ENCODE data around the gene ZEB1. TPM values are rescaled to one million over a fixed set of nuclear protein-coding genes. Genes with fewer than 3 reads are reported as not detected.

The ZEB1 gene
- total and polyA plus RNA-seq, 2 of the 8 experiments (the other 6 are each of a cell fraction or from before 2014, with no cell fraction given): 0.08 to 0.15 TPM

DNA sequence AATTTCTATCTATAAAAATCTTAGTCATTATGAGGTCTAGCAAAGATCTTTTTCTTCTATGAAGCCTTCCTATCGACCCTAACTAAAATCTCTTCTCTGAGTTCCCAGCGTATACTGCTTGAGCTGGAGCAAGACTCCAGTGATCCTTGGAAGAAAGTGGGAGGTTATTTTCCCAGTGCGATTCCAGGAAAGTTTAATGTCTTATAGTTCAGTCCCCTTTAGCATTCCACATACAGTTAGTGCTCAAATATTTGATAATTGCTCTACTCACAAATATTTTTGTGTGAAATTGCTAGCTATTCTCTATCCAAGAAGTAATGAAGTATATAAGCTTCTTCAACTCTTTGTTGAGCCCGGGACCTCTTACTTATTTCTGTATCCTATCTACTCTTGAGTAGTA lies 47.7 kb downstream of the ZEB1 start (continued):
- TF ChIP-seq, protein P1, sequence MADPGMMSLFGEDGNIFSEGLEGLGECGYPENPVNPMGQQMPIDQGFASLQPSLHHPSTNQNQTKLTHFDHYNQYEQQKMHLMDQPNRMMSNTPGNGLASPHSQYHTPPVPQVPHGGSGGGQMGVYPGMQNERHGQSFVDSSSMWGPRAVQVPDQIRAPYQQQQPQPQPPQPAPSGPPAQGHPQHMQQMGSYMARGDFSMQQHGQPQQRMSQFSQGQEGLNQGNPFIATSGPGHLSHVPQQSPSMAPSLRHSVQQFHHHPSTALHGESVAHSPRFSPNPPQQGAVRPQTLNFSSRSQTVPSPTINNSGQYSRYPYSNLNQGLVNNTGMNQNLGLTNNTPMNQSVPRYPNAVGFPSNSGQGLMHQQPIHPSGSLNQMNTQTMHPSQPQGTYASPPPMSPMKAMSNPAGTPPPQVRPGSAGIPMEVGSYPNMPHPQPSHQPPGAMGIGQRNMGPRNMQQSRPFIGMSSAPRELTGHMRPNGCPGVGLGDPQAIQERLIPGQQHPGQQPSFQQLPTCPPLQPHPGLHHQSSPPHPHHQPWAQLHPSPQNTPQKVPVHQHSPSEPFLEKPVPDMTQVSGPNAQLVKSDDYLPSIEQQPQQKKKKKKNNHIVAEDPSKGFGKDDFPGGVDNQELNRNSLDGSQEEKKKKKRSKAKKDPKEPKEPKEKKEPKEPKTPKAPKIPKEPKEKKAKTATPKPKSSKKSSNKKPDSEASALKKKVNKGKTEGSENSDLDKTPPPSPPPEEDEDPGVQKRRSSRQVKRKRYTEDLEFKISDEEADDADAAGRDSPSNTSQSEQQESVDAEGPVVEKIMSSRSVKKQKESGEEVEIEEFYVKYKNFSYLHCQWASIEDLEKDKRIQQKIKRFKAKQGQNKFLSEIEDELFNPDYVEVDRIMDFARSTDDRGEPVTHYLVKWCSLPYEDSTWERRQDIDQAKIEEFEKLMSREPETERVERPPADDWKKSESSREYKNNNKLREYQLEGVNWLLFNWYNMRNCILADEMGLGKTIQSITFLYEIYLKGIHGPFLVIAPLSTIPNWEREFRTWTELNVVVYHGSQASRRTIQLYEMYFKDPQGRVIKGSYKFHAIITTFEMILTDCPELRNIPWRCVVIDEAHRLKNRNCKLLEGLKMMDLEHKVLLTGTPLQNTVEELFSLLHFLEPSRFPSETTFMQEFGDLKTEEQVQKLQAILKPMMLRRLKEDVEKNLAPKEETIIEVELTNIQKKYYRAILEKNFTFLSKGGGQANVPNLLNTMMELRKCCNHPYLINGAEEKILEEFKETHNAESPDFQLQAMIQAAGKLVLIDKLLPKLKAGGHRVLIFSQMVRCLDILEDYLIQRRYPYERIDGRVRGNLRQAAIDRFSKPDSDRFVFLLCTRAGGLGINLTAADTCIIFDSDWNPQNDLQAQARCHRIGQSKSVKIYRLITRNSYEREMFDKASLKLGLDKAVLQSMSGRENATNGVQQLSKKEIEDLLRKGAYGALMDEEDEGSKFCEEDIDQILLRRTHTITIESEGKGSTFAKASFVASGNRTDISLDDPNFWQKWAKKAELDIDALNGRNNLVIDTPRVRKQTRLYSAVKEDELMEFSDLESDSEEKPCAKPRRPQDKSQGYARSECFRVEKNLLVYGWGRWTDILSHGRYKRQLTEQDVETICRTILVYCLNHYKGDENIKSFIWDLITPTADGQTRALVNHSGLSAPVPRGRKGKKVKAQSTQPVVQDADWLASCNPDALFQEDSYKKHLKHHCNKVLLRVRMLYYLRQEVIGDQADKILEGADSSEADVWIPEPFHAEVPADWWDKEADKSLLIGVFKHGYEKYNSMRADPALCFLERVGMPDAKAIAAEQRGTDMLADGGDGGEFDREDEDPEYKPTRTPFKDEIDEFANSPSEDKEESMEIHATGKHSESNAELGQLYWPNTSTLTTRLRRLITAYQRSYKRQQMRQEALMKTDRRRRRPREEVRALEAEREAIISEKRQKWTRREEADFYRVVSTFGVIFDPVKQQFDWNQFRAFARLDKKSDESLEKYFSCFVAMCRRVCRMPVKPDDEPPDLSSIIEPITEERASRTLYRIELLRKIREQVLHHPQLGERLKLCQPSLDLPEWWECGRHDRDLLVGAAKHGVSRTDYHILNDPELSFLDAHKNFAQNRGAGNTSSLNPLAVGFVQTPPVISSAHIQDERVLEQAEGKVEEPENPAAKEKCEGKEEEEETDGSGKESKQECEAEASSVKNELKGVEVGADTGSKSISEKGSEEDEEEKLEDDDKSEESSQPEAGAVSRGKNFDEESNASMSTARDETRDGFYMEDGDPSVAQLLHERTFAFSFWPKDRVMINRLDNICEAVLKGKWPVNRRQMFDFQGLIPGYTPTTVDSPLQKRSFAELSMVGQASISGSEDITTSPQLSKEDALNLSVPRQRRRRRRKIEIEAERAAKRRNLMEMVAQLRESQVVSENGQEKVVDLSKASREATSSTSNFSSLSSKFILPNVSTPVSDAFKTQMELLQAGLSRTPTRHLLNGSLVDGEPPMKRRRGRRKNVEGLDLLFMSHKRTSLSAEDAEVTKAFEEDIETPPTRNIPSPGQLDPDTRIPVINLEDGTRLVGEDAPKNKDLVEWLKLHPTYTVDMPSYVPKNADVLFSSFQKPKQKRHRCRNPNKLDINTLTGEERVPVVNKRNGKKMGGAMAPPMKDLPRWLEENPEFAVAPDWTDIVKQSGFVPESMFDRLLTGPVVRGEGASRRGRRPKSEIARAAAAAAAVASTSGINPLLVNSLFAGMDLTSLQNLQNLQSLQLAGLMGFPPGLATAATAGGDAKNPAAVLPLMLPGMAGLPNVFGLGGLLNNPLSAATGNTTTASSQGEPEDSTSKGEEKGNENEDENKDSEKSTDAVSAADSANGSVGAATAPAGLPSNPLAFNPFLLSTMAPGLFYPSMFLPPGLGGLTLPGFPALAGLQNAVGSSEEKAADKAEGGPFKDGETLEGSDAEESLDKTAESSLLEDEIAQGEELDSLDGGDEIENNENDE (IDR thresholded peaks at IDR 0.05; ENCODE audit: insufficient replicate concordance, low read length): no peak
- no peak for TF ChIP-seq CREB1 (IDR thresholded peaks at IDR 0.05)
- TF ChIP-seq JUND (IDR thresholded peaks at IDR 0.05; ENCODE audit: low read length): no peak
- TF ChIP-seq POU5F1 (IDR thresholded peaks at IDR 0.05; ENCODE audit: low read depth, low read length): no peak
- TF ChIP-seq KDM1A (IDR thresholded peaks at IDR 0.05; ENCODE audit: borderline replicate concordance, low read length): no peak
- TF ChIP-seq FOSL1 (IDR thresholded peaks at IDR 0.05; ENCODE audit: insufficient read depth, low read depth, low read length): no peak
- no peak for TF ChIP-seq NANOG (IDR thresholded peaks at IDR 0.05; ENCODE audit: insufficient read depth, low read depth, low read length, poor library complexity, severe bottlenecking)
- TF ChIP-seq CHD1 (IDR thresholded peaks at IDR 0.05; ENCODE audit: low read depth, low read length): no peak
- no peak for TF ChIP-seq ZNF274 (IDR thresholded peaks at IDR 0.05; ENCODE audit: borderline replicate concordance, extremely low read depth, low read length)
- no peak for TF ChIP-seq SAP30 (IDR thresholded peaks at IDR 0.05; ENCODE audit: insufficient read depth, insufficient replicate concordance, low read length)
- no peak for TF ChIP-seq JUN (IDR thresholded peaks at IDR 0.05; ENCODE audit: low read depth, low read length)
